GM12801 (cell line): ENCODE results near the gene SECISBP2L.

Experiments
- TF ChIP-seq, protein P1 (sequence below): IDR thresholded peaks from one replicate; pipeline ENCODE4 v1.5.1; 2011; ENCODE audit warnings: control low read depth; ENCODE audit not compliant: insufficient read length; ENCODE audit errors: extremely low read depth

SECISBP2L gene, protein sequence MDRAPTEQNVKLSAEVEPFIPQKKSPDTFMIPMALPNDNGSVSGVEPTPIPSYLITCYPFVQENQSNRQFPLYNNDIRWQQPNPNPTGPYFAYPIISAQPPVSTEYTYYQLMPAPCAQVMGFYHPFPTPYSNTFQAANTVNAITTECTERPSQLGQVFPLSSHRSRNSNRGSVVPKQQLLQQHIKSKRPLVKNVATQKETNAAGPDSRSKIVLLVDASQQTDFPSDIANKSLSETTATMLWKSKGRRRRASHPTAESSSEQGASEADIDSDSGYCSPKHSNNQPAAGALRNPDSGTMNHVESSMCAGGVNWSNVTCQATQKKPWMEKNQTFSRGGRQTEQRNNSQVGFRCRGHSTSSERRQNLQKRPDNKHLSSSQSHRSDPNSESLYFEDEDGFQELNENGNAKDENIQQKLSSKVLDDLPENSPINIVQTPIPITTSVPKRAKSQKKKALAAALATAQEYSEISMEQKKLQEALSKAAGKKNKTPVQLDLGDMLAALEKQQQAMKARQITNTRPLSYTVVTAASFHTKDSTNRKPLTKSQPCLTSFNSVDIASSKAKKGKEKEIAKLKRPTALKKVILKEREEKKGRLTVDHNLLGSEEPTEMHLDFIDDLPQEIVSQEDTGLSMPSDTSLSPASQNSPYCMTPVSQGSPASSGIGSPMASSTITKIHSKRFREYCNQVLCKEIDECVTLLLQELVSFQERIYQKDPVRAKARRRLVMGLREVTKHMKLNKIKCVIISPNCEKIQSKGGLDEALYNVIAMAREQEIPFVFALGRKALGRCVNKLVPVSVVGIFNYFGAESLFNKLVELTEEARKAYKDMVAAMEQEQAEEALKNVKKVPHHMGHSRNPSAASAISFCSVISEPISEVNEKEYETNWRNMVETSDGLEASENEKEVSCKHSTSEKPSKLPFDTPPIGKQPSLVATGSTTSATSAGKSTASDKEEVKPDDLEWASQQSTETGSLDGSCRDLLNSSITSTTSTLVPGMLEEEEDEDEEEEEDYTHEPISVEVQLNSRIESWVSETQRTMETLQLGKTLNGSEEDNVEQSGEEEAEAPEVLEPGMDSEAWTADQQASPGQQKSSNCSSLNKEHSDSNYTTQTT

DNA sequence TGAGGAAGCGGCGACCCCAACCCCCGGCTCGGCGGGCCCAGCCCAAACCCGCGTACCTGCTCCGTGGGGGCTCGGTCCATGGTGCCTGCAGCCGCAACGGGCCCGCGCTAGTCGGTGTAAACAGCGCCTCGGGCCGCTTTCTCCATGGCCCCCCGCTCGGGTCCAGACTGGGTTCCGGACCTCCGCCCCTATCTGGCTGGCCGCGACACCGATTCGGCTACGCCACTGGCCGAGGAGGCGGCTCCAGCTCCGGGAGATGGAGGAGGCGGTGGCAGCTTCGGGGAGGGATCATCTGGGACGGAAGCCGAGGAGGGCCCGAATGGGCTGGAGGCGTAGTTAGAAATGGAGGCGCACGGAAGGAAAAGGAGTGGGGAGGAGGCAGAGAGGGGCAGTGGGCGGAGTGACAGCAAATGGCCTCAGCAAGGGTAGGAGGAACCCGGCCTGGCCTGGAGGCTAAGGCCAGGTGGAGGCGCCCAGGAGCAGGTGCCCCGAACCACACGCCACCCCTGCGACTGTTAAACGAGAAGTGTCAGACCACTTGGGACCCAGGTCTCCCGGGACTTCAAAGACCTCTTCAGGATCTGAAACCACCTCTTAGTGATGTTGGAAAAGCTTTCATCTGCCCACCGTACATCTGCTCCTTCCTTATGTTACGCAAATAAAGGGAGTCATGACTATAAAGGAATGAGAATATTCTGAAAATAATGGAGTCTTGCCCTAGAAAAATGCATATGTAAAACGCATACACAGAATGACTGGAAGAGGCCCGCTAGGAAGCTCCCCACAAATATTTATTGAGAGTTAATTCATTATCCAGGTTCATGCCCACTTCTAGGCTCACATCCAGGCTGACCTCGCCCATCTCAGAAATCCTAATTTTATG lies at the start of gene SECISBP2L:
SECISBP2L (minus strand) TSS at position 227 of the 883 bp plus-strand sequence; CDS start at position 80, 147 bp downstream.
- TF ChIP-seq, protein P1, sequence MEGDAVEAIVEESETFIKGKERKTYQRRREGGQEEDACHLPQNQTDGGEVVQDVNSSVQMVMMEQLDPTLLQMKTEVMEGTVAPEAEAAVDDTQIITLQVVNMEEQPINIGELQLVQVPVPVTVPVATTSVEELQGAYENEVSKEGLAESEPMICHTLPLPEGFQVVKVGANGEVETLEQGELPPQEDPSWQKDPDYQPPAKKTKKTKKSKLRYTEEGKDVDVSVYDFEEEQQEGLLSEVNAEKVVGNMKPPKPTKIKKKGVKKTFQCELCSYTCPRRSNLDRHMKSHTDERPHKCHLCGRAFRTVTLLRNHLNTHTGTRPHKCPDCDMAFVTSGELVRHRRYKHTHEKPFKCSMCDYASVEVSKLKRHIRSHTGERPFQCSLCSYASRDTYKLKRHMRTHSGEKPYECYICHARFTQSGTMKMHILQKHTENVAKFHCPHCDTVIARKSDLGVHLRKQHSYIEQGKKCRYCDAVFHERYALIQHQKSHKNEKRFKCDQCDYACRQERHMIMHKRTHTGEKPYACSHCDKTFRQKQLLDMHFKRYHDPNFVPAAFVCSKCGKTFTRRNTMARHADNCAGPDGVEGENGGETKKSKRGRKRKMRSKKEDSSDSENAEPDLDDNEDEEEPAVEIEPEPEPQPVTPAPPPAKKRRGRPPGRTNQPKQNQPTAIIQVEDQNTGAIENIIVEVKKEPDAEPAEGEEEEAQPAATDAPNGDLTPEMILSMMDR, result no peak

DNA sequence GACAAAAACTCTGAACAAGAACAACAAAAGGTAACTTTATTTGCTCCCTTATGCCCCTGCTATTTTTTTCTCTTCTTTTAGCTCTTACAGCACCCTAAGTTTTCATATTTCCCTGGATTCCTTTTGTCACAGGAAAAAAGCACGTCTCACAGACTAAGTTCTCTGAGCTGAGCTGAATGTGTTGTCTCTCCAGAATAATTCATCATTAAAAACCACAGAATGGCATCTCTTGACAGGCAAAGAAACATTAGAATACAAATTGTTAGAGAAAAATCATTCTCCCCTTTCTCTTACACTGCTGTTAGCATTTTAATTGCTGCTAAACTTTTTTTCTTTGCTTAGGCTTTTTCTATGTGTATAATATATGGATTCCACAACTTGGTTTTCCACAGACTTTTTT lies 48.7 kb upstream of the SECISBP2L start:
- TF ChIP-seq, protein P1, result no peak

DNA sequence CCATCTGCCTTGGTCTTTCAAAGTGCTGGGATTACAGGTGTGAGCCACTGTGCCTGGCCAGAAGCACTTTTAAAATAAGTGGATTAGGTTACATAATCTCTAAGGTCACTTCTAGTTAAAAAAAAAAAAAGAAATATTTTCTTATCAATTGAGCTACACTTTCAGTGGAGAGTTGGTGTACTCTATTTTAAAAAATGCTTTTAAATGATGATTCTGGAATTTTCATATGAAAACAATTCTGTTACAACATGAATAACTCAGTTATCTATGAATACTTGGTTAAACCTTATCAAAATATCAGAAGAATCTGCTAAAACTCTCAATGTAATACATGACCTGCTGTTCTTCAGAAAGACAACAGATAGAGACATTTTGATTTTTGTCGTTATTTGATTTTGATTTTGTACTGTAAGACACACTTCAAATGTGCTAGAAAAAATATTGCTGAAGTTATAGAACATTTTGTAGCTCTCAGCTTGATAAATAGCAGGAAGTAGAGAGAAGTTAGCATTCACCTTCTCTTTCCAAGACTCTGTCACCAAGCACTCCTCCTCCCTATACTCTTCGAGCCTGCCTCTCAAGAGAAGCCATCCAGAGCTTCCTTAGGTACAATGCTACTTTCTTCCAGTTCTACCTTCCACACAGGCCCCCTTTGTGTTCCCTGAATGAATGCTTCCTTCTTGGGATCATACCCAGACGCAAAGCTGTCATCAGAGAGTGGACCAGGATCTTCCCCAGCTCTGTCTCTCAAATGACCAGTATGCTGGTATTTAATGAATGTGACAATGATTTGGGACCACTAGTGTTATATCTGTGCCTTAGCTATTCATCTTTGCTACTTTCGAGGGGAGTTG lies 47.2 kb upstream of the SECISBP2L start:
- TF ChIP-seq, protein P1, result no peak

DNA sequence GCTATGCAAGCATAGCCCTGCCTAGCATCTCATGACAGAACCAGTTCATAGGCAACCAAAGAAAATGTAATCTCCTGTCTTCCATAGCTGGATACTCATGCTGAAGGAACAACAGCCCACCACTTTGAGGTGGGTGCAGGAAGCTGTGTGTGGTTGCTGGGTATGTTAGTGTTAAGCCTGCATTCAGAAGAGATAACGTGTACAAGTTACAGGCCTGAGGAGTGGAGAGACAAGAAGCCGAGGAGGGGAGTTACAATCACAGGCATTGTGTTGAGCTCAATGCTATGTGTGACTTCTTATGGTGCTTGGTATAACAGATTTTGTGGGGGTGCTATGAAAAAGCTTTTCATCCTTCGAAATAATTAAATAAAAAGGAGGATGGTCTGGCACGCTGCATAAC lies 42.8 kb upstream of the SECISBP2L start:
- TF ChIP-seq, protein P1, result no peak

DNA sequence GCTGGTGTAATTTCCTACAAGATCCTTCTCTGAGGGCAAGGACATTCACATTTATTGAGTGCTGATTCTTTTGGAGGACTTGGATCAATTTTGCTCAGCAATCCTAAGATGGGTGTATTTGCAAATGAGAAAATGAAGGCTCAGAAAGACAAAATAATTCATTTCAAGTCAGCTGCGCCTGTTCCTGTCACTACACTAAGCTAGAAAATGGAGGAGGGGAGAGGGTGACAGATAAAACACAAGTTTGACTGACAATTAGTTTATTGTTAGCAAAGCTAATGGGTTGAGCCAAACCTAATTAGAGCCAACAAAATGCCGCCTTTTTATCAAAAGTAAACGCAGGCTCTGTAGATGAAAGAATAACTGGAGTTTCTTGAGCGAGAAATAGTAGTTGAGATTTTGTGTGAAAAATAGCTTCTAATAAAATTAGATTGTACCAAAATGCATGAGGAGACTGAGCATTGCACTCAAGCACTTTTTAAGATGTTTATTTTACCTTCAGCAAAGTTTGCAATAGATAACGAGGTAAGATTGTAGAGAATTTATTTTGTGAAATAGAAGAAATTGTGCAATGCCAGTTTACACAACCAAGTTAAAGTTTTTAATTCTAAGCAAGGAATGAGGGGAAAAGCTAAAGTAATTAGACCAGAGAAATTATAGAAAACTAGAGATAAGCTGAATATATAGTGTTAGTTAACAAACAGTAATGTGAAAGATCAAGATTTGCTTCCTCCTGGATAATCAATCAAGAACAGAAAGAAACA lies 39.6 kb upstream of the SECISBP2L start:
- TF ChIP-seq, protein P1, result no peak

DNA sequence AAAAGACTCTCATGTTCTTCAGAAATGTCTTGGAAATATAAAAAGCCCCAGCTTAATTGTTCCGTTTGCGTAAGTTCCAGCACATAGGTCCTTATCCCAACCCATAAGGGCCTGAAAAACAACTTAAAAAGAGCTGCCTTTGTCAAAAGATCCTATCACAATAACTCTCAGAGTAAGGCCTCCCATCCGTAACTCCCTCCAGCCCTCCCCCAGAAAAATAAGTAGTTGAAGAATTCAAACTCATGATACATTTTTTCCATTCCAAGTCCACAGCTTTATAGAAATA lies 38.0 kb upstream of the SECISBP2L start:
- TF ChIP-seq, protein P1, result no peak
